Endodermal cell (in vitro differentiated cells): Measurements from ENCODE around the gene COG3. TPM values are rescaled to one million over a fixed set of nuclear protein-coding genes. Genes with fewer than 3 reads are reported as not detected.

Source experiments
- DNase-seq: peaks from one replicate; pipeline ENCODE4 v3.0.0-alpha.2; 2017
- H3K27ac ChIP-seq: 2 replicates; pipeline ENCODE4 v1.5.1; 2013; ENCODE audit warnings: mild to moderate bottlenecking, low read depth, low read length, moderate library complexity
- H3K27me3 ChIP-seq: 2 replicates; pipeline ENCODE4 v1.6.1; 2013; ENCODE audit warnings: mild to moderate bottlenecking, low read length, moderate library complexity; ENCODE audit not compliant: insufficient read depth, control insufficient read depth, poor library complexity, severe bottlenecking
- H3K36me3 ChIP-seq: 2 replicates; pipeline ENCODE4 v1.7.0; 2013; ENCODE audit warnings: mild to moderate bottlenecking, low read length, moderate library complexity; ENCODE audit not compliant: control insufficient read depth, insufficient read depth
- H3K4me1 ChIP-seq: one replicate; pipeline ENCODE4 v1.7.0; 2013; ENCODE audit warnings: low read length; ENCODE audit not compliant: control insufficient read depth, insufficient read depth
- H3K4me3 ChIP-seq: 2 replicates; pipeline ENCODE4 v1.5.1; 2013; ENCODE audit warnings: mild to moderate bottlenecking, low read length, moderate library complexity
- H3K9ac ChIP-seq: 2 replicates; pipeline ENCODE4 v1.6.1; 2013; ENCODE audit warnings: mild to moderate bottlenecking, low read length, moderate library complexity; ENCODE audit not compliant: poor library complexity, severe bottlenecking; ENCODE audit errors: extremely low read depth
- H3K9me3 ChIP-seq: 2 replicates; pipeline ENCODE4 v1.6.1; 2013; ENCODE audit warnings: mild to moderate bottlenecking, low read length, moderate library complexity; ENCODE audit not compliant: control insufficient read depth
- H3K27ac Mint-ChIP-seq: 2 replicates; pipeline ENCODE4 v1.8.0; 2020; ENCODE audit warnings: mixed read lengths
- H3K27me3 Mint-ChIP-seq: 2 replicates; pipeline ENCODE4 v1.8.0; 2021; ENCODE audit warnings: mild to moderate bottlenecking, mixed read lengths; ENCODE audit not compliant: insufficient read depth
- H3K36me3 Mint-ChIP-seq: 2 replicates; pipeline ENCODE4 v1.8.0; 2020; ENCODE audit warnings: low read depth, mixed read lengths
- H3K4me1 Mint-ChIP-seq: 2 replicates; pipeline ENCODE4 v1.8.0; 2020; ENCODE audit warnings: mixed read lengths
- H3K4me3 Mint-ChIP-seq: 2 replicates; pipeline ENCODE4 v1.8.0; 2020; ENCODE audit warnings: mild to moderate bottlenecking, moderate library complexity, mixed read lengths
- H3K9me3 Mint-ChIP-seq: 2 replicates; pipeline ENCODE4 v1.8.0; 2020; ENCODE audit warnings: mild to moderate bottlenecking, mixed read lengths
- WGBS, 2 experiments: methylation state at CpG; one replicate each; pipeline versions ENCODE4 v1.1.5 to v1.1.7; 2013; ENCODE audit warnings: missing lambda C conversion rate in 2 of 2, mixed read lengths in 1 of 2; ENCODE audit not compliant: insufficient coverage in 1 of 2, insufficient read length in 1 of 2; 5-methylcytosine and 5-hydroxymethylcytosine counted together
- total RNA-seq, 2 donors: library from RNA; stranded (reverse); fragmentation: NEBNext Ultra II Directional in 1 of 2; extraction: Animal tissue kit (Norgen Biotek cat#: 25700) in 1 of 2; gene quantifications; 2 replicates in 1 of 2; 3 replicates in 1 of 2; pipeline ENCODE4 v1.2.1, GENCODE V29; 2021
- TF ChIP-seq, protein P1 (sequence below): fragments of 200-600 bp; sonication (generic); conservative IDR thresholded peaks from 2 replicates; pipeline ENCODE4 v1.5.0; 2021; ENCODE audit warnings: antibody characterized with exemption, mild to moderate bottlenecking

COG3 gene
- total RNA-seq, 2 donors from 2014 or later, result 21.8 to 23.8 TPM

DNA sequence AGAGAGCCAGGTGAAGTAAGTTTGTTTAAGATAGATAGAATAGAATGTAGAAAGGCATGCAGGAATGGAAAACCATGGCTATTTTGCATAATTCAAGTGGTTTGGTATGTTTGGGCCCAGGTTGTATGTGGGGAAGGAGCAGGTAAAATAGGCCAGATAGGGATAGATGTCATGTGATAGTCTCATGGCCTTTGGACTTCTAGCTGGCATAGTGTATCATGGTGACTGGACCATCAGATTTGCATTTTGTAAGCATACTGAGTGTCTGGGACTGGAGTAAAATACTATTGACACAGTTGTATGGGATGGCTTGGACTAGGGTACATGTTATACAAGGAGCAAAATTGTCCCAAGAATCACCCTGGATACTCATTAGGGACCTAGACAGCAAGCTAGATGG, 38.9 kb downstream of the COG3 start:
- peaks cover 6% of the 10 kb centered on the region for H3K9me3 ChIP-seq
- TF ChIP-seq, protein P1, sequence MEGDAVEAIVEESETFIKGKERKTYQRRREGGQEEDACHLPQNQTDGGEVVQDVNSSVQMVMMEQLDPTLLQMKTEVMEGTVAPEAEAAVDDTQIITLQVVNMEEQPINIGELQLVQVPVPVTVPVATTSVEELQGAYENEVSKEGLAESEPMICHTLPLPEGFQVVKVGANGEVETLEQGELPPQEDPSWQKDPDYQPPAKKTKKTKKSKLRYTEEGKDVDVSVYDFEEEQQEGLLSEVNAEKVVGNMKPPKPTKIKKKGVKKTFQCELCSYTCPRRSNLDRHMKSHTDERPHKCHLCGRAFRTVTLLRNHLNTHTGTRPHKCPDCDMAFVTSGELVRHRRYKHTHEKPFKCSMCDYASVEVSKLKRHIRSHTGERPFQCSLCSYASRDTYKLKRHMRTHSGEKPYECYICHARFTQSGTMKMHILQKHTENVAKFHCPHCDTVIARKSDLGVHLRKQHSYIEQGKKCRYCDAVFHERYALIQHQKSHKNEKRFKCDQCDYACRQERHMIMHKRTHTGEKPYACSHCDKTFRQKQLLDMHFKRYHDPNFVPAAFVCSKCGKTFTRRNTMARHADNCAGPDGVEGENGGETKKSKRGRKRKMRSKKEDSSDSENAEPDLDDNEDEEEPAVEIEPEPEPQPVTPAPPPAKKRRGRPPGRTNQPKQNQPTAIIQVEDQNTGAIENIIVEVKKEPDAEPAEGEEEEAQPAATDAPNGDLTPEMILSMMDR, result no peak
- Mint-ChIP-seq H3K4me3 (no peak overlapping the region), H3K9me3 (peaks cover 5% of the 10 kb centered on the region), H3K4me1 (peaks cover 3% of the 10 kb centered on the region), H3K27me3 (no peaks in the 10 kb centered on the region), H3K36me3 (peaks cover 58% of the 10 kb centered on the region), H3K27ac (no peak overlapping the region)
- no peak overlapping the region for H3K4me3 ChIP-seq
- no peak for DNase-seq
- peaks cover 74% of the 10 kb centered on the region for H3K36me3 ChIP-seq
- H3K27ac ChIP-seq, result no peak overlapping the region
- no peaks in the 10 kb centered on the region for H3K4me1 ChIP-seq
- H3K27me3 ChIP-seq, result no peaks in the 10 kb centered on the region
- H3K9ac ChIP-seq, result no peak overlapping the region

GRCh38 chr13:45506811-45507210, 42.1 kb downstream of the COG3 start:
- Histone ChIP-seq H3K27me3 (no peaks in the 10 kb centered on the region), H3K9ac (no peak overlapping the region), H3K27ac (no peak overlapping the region), H3K9me3 (no peaks in the 10 kb centered on the region), H3K36me3 (peaks cover 75% of the 10 kb centered on the region), H3K4me3 (no peak overlapping the region), H3K4me1 (peaks cover 12% of the 10 kb centered on the region)
- DNase-seq, result no peak
- H3K27ac Mint-ChIP-seq, result peak overlapping the region; percentile 16
- WGBS, 2 experiments, result 96 to 100% methylated on average over 1 to 6 of the region's 6 CpGs
- H3K4me3 Mint-ChIP-seq, result no peak overlapping the region
- no peaks in the 10 kb centered on the region for H3K9me3 Mint-ChIP-seq
- H3K27me3 Mint-ChIP-seq, result no peaks in the 10 kb centered on the region
- H3K4me1 Mint-ChIP-seq, result peaks cover 24% of the 10 kb centered on the region
- TF ChIP-seq, protein P1, result no peak
- H3K36me3 Mint-ChIP-seq, result peaks cover 47% of the 10 kb centered on the region

- no peaks in the 10 kb centered on the region for H3K27me3 Mint-ChIP-seq
- Histone ChIP-seq H3K27ac (no peak overlapping the region), H3K27me3 (no peaks in the 10 kb centered on the region), H3K9ac (no peak overlapping the region), H3K9me3 (no peaks in the 10 kb centered on the region), H3K4me1 (peaks cover 12% of the 10 kb centered on the region), H3K4me3 (no peak overlapping the region), H3K36me3 (peaks cover 74% of the 10 kb centered on the region)
- H3K9me3 Mint-ChIP-seq, result no peaks in the 10 kb centered on the region
- peaks cover 24% of the 10 kb centered on the region for H3K4me1 Mint-ChIP-seq
- H3K36me3 Mint-ChIP-seq, result peaks cover 44% of the 10 kb centered on the region
- peak overlapping the region; percentile 37 for H3K27ac Mint-ChIP-seq
- TF ChIP-seq, protein P1, result no peak
- DNase-seq, result no peak
- WGBS, 2 experiments, result 90 to 91% methylated on average over 4 to 7 of the region's 7 CpGs
- H3K4me3 Mint-ChIP-seq, result no peak overlapping the region
Observed at GRCh38 chr13:45508776-45509175, 44.0 kb downstream of the COG3 start.
